Pancreas (tissue), 10 donors: ENCODE data around the gene OCA2. TPM values are rescaled to one million over a fixed set of nuclear protein-coding genes. Genes with fewer than 3 reads are reported as not detected.

ENCODE experiments used
- ATAC-seq, 4 donors: fragments of 200-7000 bp; cut with Tn5 transposase; one replicate each; pipeline versions ENCODE4 v1.8.0 to v1.9.1; 2020; ENCODE audit warnings: mild to moderate bottlenecking in 4 of 4, moderate library complexity in 4 of 4
- DNase-seq, 6 donors: peaks; one replicate each; pipeline ENCODE4 v3.0.0-alpha.2; 2020
- FAIRE-seq: peaks from 2 replicates; lab custom pipeline; 2012; peaks lifted over from hg19 to GRCh38; lab: Jason Lieb, UNC
- H3K27ac ChIP-seq, 4 donors: fragments of 200-600 bp; sonication (generic); 1 replicate in 3 of 4; 2 replicates in 1 of 4; pipeline versions ENCODE4 v1.5.0 to v1.8.0; 2020
- H3K27me3 ChIP-seq, 4 donors: fragments of 200-600 bp; one replicate each; pipeline ENCODE4 v1.8.0; 2021
- H3K36me3 ChIP-seq, 3 donors: fragments of 200-600 bp; sonication (generic) in 1 of 3; one replicate each; pipeline versions ENCODE4 v1.5.0 to v1.8.0; 2020 to 2021
- H3K4me1 ChIP-seq, 3 donors: fragments of 200-600 bp; one replicate each; pipeline ENCODE4 v1.8.0; 2021
- H3K4me3 ChIP-seq, 4 donors: fragments of 200-600 bp; sonication (generic) in 2 of 4; one replicate each; pipeline versions ENCODE4 v1.5.0 to v1.8.0; 2020 to 2021
- H3K9me3 ChIP-seq, 4 donors: fragments of 200-600 bp; one replicate each; pipeline ENCODE4 v1.8.0; 2021
- CTCF ChIP-seq, 4 donors: fragments of 200-600 bp; sonication (generic) in 3 of 4; IDR thresholded peaks; one replicate each; pipeline versions ENCODE4 v1.5.0 to v1.8.0; 2021; ENCODE audit warnings: antibody characterized with exemption in 4 of 4
- WGBS, 2 donors: extraction: QIAGEN DNeasy Blood & Tissue Kit; methylation state at CpG; one replicate each; pipeline ENCODE4 v1.1.7; 2013; 5-methylcytosine and 5-hydroxymethylcytosine counted together
- intact Hi-C, 3 donors: fragments of 100-400 bp; cut with DNase I; formaldehyde crosslinking; loops; one replicate each; pipeline versions ENCODE4 v1.11.1 to v1.14.2; 2022
- polyA plus RNA-seq, 2 donors: library from polyadenylated mRNA; stranded (reverse); fragments of 200-250 nt; gene quantifications; one replicate each; pipeline ENCODE4 v1.2.3, GENCODE V29; 2013
- total RNA-seq, 6 donors: library from RNA; stranded (reverse); fragmentation: NEBNext Ultra II Directional in 4 of 6; extraction: Animal tissue kit (Norgen Biotek cat#: 25700) in 4 of 6; gene quantifications; one replicate each; pipeline versions ENCODE4 v1.2.1 to v1.2.4, GENCODE V29; 2021 to 2023
- donor health status: healthy with polysubstance abuse.
- donor health status: DM: no; HTN: no; CAD: no; lungs with moderate emphysema.
- donor health status: DM: no; HTN: no; CAD: no.
- donor health status: control.
- donor health status: control.
- donor health status: Bipolar disorder and iron deficiency.
- donor health status: DM: yes; HTN: yes; CAD: no.
- donor health status: DM: no; HTN: no; CAD: no.
- donor health status: DM: no; HTN: no; CAD: no.
- donor health status: DM: yes; HTN: yes; CAD: no.

OCA2 gene
- total and polyA plus RNA-seq, 8 donors = 0.12 to 0.31 (median 0.18) TPM; not detected in 4

- FAIRE-seq (no peak), DNase-seq (no peak), ATAC-seq (no peak)
- Histone ChIP-seq H3K4me3 (no peak overlapping the region), H3K4me1 (no peaks in the 10 kb centered on the region), H3K36me3 (no peaks in the 10 kb centered on the region), H3K27me3 (no peaks in the 10 kb centered on the region), H3K9me3 (no peaks in the 10 kb centered on the region), H3K27ac (no peak overlapping the region)
- WGBS, 2 donors = 74 to 83% methylated on average over 8 of the region's 8 CpGs
- intact Hi-C loops = no loop called here
- TF ChIP-seq CTCF (IDR thresholded peaks at IDR 0.05) = no peak
These were observed 355.5 kb downstream of the OCA2 start for GRCh38 chr15:27743638-27744037.

GRCh38 chr15:27742751-27743477 is 356.2 kb downstream of the OCA2 start:
- no peak for TF ChIP-seq CTCF (IDR thresholded peaks at IDR 0.05)
- Histone ChIP-seq H3K36me3 (no peaks in the 10 kb centered on the region), H3K27ac (no peak overlapping the region), H3K4me3 (no peak overlapping the region), H3K9me3 (no peaks in the 10 kb centered on the region), H3K4me1 (no peaks in the 10 kb centered on the region), H3K27me3 (no peaks in the 10 kb centered on the region)
- no peak for DNase-seq
- intact Hi-C loops = no loop called here
- WGBS, 2 donors = 68 to 69% methylated on average over 16 of the region's 16 CpGs
- FAIRE-seq = no peak
- ATAC-seq = no peak

GRCh38 chr15:27741226-27741860 is 357.8 kb downstream of the OCA2 start:
- intact Hi-C loops = no loop called here
- H3K27ac ChIP-seq = no peak overlapping the region
- H3K27me3 ChIP-seq = no peaks in the 10 kb centered on the region
- ATAC-seq (no peak), DNase-seq (no peak), FAIRE-seq (no peak)
- 50 to 59% methylated on average over 8 of the region's 8 CpGs for WGBS, 2 donors
- no peak for TF ChIP-seq CTCF (IDR thresholded peaks at IDR 0.05)
- no peaks in the 10 kb centered on the region for H3K9me3 ChIP-seq
- H3K36me3 ChIP-seq = no peaks in the 10 kb centered on the region
- H3K4me3 ChIP-seq = no peak overlapping the region
- no peaks in the 10 kb centered on the region for H3K4me1 ChIP-seq

- intact Hi-C loops = loop anchor here in 1 of 3 donors (10.0 kb wide), 1 partner anchor 60 kb away; no protein-coding TSS in a partner anchor
- no peak for TF ChIP-seq CTCF (IDR thresholded peaks at IDR 0.05)
- H3K4me3 ChIP-seq = no peak overlapping the region
- H3K9me3 ChIP-seq = no peaks in the 10 kb centered on the region
- H3K4me1 ChIP-seq = no peaks in the 10 kb centered on the region
- DNase-seq (no peak), FAIRE-seq (no peak), ATAC-seq (no peak)
- 69 to 88% methylated on average over 3 of the region's 3 CpGs for WGBS, 2 donors
- no peaks in the 10 kb centered on the region for H3K27me3 ChIP-seq
- no peaks in the 10 kb centered on the region for H3K36me3 ChIP-seq
- no peak overlapping the region for H3K27ac ChIP-seq
These were observed 364.2 kb downstream of the OCA2 start for GRCh38 chr15:27734785-27735495.
